Measurements from ENCODE around the gene KCNQ1.

The KCNQ1 gene

DNA sequence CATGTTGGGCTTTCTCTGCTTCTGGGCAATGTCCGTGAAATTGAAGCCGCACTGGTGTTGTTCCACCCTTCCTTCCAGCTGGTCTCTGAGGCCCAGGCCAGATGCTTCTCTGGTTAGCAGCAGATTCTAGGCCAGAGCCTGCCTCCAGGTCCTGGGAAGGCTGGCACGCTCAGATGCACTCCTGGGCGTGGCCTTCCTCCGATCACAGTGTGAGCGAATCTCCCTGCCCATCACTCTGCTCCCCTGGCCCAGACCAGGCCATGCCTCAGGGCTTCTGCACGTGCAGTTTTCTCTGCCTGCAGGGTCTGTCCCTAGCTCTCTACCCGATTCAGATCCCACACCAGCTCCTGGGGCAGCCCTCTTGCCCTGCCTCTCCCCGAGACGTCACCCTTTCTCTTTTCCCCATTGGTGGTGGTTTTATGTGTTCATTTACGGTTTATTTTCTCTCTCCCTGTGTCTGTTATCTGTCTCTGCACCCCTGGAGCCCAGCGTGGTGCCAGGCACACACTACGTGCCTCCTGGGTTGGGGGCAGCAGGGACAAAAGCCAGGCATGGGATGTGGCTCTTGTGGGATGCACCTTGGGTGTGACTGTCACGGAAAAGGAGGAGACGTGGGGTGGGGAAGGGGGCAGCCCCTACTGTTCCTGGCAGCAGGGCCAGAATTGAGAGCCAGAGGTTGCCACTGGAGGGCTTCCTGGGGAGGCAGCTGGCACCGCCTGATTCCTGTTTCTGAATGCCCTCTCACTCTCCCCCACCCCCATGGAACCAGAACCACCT, 66.0 kb downstream of the KCNQ1 start:
- no peak for DNase-seq (ENCODE audit: low read depth, low spot score)

- DNase-seq (ENCODE audit: low read depth, low spot score) = no peak
These were observed 66.9 kb downstream of the KCNQ1 start for GRCh38 chr11:2511421-2512369.

GRCh38 chr11:2512431-2513407, 67.9 kb downstream of the KCNQ1 start:
- no peak for DNase-seq (ENCODE audit: low read depth, low spot score)

GRCh38 chr11:2513441-2513840, 68.6 kb downstream of the KCNQ1 start:
- no peak for DNase-seq (ENCODE audit: low read depth, low spot score)

DNA sequence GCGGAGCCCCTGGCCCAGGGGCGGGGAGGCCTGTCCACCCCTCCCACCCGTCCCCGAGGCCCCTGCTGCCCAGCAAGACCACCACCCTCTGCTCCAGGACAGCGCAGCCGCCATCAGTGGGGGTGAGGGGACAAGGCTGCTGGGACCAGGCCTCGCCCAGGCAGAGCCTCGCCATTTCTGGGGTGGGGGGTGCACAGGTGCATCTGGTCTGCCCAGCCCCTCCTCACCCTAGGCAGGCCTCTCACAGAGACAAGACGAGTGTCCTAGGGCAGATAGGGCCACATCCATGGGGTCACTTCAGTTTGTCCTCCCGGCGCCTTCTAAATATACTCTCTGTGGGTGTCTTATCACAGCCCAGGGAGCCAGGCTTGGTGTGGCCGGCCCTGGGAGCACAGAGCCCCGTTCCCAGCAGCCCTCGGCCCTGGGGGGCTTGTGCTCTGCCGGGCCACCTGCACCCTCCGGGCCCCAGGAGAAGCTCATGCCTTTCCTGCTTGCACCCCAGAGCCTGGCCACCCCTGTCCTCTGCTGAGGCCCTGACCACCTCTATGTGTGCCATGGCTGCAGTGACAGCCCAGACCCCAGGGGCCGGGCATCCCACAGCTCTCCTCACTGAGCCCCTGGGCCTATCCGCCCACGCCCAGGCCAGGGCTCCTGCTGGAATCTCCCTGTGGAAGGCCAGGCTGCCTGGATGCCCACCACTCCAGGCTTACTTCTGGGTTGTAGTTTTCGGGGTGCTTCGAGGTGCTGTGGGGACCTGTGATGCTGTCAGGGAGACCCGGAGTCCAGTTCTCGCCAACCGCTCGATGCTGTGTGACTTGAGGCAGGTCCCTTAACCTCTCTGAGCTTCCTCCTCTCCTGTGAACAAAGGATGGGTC, 70.8 kb downstream of the KCNQ1 start:
- DNase-seq (ENCODE audit: low read depth, low spot score) = peak; percentile 0

DNA sequence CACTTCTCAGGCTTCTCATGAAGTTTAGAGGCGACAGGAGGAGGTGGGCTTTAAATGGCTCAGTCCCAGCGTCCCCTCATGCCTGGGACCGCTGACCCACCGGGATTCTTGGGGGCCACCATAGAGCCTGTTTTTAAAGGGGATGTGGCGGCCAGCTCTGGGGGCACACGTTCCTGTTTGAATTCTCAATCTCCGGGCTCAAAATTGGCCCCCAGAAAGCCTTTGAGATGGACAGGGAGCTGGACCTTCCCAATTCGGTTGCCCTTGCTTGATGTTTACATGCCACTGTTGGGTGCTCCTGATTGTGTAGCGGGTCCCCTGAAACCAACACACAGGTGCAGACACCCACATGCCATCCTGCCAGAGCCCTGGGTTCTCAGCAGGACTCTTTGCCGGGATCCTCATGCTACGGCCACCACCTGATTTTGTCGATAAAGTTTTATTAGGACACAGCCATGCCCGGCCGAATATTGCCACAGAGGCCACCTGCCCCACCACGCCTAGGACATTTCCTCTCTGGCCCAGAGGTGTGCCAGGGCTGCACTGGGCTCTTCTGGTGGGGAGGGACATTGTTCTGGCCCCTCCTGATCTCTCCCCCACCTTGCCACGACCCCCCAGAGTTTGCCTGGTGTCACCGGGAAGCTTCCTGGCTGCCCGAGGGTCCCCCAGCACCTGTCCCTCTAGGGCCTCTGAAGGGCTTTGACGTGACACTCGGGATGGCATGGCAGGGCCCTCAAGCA, 71.6 kb downstream of the KCNQ1 start:
- DNase-seq (ENCODE audit: low read depth, low spot score) = no peak

- peak; percentile 0 for DNase-seq (ENCODE audit: low read depth, low spot score)
These were observed 72.2 kb downstream of the KCNQ1 start for GRCh38 chr11:2517016-2517385.

- DNase-seq (ENCODE audit: low read depth, low spot score) = no peak
These were observed 72.7 kb downstream of the KCNQ1 start for GRCh38 chr11:2517386-2518064.

- DNase-seq (ENCODE audit: low read depth, low spot score) = no peak
These were observed 73.5 kb downstream of the KCNQ1 start for GRCh38 chr11:2518111-2518982.

- no peak for DNase-seq (ENCODE audit: low read depth, low spot score)
These were observed 74.2 kb downstream of the KCNQ1 start for GRCh38 chr11:2518983-2519340.

GRCh38 chr11:2519517-2519861, 74.7 kb downstream of the KCNQ1 start:
- no peak for DNase-seq (ENCODE audit: low read depth, low spot score)

DNA sequence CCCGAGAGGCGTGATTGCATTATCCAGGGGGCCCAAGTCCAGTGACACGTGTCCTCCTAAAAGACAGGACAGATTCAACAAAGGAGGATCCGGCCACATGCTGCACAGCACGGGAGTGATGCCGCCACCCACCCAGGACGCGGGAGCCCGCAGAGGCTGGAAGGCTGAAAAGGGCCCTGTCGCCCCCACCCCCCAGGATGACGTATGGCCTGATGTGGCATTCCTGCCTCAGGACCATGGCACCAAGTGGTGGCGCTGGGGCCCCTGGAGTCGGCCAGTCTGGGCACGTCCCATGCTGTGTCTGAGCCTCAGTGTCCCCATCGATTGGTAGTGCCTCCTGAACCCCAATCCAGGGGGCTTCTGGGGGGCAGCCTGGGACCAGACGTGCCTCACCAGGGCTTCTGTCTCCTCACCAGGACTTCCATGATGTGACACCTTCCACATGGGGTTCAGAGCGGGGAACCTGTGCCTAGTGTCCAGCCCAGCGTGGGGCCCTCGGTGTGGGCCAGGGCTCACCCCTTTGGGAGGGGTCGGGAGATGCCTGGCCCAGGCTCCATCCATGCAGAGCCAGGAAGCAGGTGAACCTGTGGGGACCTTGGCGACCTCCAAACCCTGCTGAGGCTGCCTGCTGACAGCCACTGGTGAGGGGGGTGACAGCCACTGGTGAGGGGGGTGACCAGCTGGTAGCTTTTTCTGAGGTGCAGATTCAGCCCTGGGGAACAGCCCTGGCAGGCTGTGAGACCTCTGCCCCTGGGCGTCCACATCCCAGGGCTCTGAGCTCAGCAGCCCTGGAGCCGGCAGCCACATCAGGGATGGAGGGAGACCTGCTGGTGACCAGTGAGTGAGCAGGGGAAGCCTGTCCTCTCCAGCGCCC, 75.3 kb downstream of the KCNQ1 start:
- DNase-seq (ENCODE audit: low read depth, low spot score) = no peak

- no peak for DNase-seq (ENCODE audit: low read depth, low spot score)
These were observed 75.9 kb downstream of the KCNQ1 start for GRCh38 chr11:2520736-2521035.

GRCh38 chr11:2521081-2521732, 76.4 kb downstream of the KCNQ1 start:
- no peak for DNase-seq (ENCODE audit: low read depth, low spot score)

- no peak for DNase-seq (ENCODE audit: low read depth, low spot score)
These were observed 77.2 kb downstream of the KCNQ1 start for GRCh38 chr11:2521733-2522630.

DNA sequence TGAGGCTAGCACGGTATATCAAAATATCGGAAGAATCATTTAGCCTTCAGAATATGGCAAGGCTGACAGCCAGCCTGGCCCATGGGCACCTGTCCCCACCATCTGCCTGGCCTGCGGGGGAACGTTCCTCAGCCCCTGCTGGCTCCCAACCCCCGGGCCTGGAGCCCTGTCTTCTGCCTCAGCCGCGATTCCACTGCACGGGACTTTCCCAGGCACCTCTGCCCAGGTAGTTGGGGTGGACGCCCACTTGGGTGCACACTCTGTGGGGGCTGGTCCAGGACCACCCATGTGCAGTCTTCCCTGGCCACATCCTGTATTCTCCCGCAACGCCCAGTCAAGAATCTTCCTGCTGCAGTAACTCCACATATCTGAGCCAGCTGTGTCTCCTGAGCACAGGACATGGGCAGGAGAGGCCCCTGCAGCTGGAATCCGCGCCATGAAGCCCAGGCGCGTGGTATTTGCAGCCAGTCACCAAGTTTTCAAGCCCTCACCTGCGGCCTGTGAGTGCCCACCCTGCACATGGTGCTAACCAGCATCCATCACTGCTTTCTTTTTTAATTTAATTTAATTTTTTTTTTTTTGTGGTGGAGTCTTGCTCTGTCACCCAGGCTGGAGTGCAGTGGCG, 77.9 kb downstream of the KCNQ1 start:
- DNase-seq (ENCODE audit: low read depth, low spot score) = no peak
